HCT116 (cell line): ENCODE data around the gene DIS3L. TPM values are rescaled to one million over a fixed set of nuclear protein-coding genes. Genes with fewer than 3 reads are reported as not detected.

Experiments
- ATAC-seq: fragments of 200-7000 bp; cut with Tn5 transposase; 2 replicates; pipeline ENCODE4 v1.9.1; 2020; ENCODE audit warnings: mild to moderate bottlenecking, moderate library complexity
- BruUV-seq: library from RNA; stranded (reverse); fragments of 400-500 nt; replicated peaks from 2 replicates; lab custom pipeline; 2021; lab: Mats Ljungman, UMichigan
- CTCF ChIA-PET: fragments of 300-600 bp; sonication (Branson Sonifier 250); formaldehyde crosslinking; loops from one replicate; lab custom pipeline; 2021; ENCODE audit warnings: antibody characterized with exemption; lab: Charles Lee
- POLR2A ChIA-PET: fragments of 300-600, 350-600 bp; sonication (Branson Sonifier 250); formaldehyde crosslinking; loops from one replicate; lab custom pipeline; 2021; ENCODE audit warnings: antibody characterized with exemption; lab: Charles Lee
- RAD21 ChIA-PET, 2 experiments: fragments of 300-600 bp; sonication (Branson Sonifier 250); formaldehyde crosslinking; loops; one replicate each; lab custom pipeline; 2023; ENCODE audit warnings: low total read pairs in 2 of 2; ENCODE audit not compliant: uncharacterized antibody in 2 of 2, unreplicated experiment in 2 of 2, low non-redundant PET in 1 of 2; lab: Charles Lee
- DNase-seq: peaks from one replicate; pipeline ENCODE4 v3.0.0-alpha.2; 2010; ENCODE audit warnings: low read depth, low spot score
- H2AFZ ChIP-seq: fragments of 200-600 bp; shearing (Covaris generic), sonication (generic); 2 replicates; pipeline ENCODE4 v1.6.1; 2017; ENCODE audit warnings: low read depth, mixed run types, mixed read lengths, antibody characterized with exemption, low read length; ENCODE audit not compliant: poor library complexity, severe bottlenecking
- H3K27ac ChIP-seq: 2 replicates; pipeline ENCODE4 v1.5.1; 2012; ENCODE audit warnings: low read depth, low read length
- H3K27me3 ChIP-seq: fragments of 200-600 bp; sonication (generic); 2 replicates; pipeline ENCODE4 v1.6.1; 2016; ENCODE audit warnings: mixed run types, low read length, mixed read lengths; ENCODE audit not compliant: insufficient read depth
- H3K36me3 ChIP-seq, 2 experiments: fragments of 200-500 bp in 1 of 2; fragments of 200-600 bp in 1 of 2; sonication (Bioruptor generic) in 1 of 2; sonication (generic) in 1 of 2; 2 replicates each; pipeline versions ENCODE4 v1.5.1 to v1.6.1; 2014 to 2016; ENCODE audit warnings: low read length in 2 of 2, inconsistent platforms in 1 of 2, mixed read lengths in 1 of 2, mixed run types in 1 of 2; ENCODE audit not compliant: insufficient read depth in 2 of 2, control insufficient read depth in 1 of 2
- H3K4me1 ChIP-seq, 2 experiments: fragments of 200-600 bp in 1 of 2; sonication (generic) in 1 of 2; 2 replicates each; pipeline versions ENCODE4 v1.5.1 to v1.6.1; 2012 to 2017; ENCODE audit warnings: low read length in 2 of 2, inconsistent platforms in 1 of 2, mild to moderate bottlenecking in 1 of 2, mixed read lengths in 1 of 2, mixed run types in 1 of 2, moderate library complexity in 1 of 2; ENCODE audit not compliant: insufficient read depth in 2 of 2, control insufficient read depth in 1 of 2
- H3K4me2 ChIP-seq: fragments of 200-600 bp; sonication (generic); 2 replicates; pipeline ENCODE4 v1.6.1; 2017; ENCODE audit warnings: mixed run types, low read length, mixed read lengths
- H3K4me3 ChIP-seq, 2 experiments: fragments of 200-600 bp in 1 of 2; sonication (generic) in 1 of 2; replicated peaks in 1 of 2; 2 replicates each; pipeline ENCODE4 v1.5.1; 2011 to 2016; ENCODE audit warnings: low read length in 2 of 2, control low read depth in 1 of 2, low read depth in 1 of 2, mild to moderate bottlenecking in 1 of 2, mixed read lengths in 1 of 2, mixed run types in 1 of 2
- H3K79me2 ChIP-seq: fragments of 200-600 bp; sonication (generic); 2 replicates; pipeline ENCODE4 v1.6.1; 2017; ENCODE audit warnings: mild to moderate bottlenecking, mixed run types, low read length, moderate library complexity, mixed read lengths; ENCODE audit not compliant: insufficient read depth
- H3K9ac ChIP-seq: fragments of 200-600 bp; sonication (generic); 2 replicates; pipeline ENCODE4 v1.6.1; 2016; ENCODE audit warnings: low read length, mixed read lengths
- H3K9me2 ChIP-seq: fragments of 200-600 bp; sonication (generic), shearing (Covaris generic); 2 replicates; pipeline ENCODE4 v1.6.1; 2017; ENCODE audit warnings: mixed run types, mild to moderate bottlenecking, moderate library complexity; ENCODE audit not compliant: insufficient read depth
- H3K9me3 ChIP-seq, 2 experiments: fragments of 200-500 bp in 1 of 2; fragments of 200-600 bp in 1 of 2; sonication (Bioruptor generic) in 1 of 2; sonication (generic) in 1 of 2; 2 replicates each; pipeline ENCODE4 v1.6.1; 2014 to 2017; ENCODE audit warnings: low read length in 2 of 2, mixed read lengths in 2 of 2, inconsistent platforms in 1 of 2, low read depth in 1 of 2, mild to moderate bottlenecking in 1 of 2, mixed run types in 1 of 2, moderate library complexity in 1 of 2; ENCODE audit not compliant: control insufficient read depth in 1 of 2, insufficient read depth in 1 of 2
- H4K20me1 ChIP-seq: fragments of 200-600 bp; sonication (generic), shearing (Covaris generic); 2 replicates; pipeline ENCODE4 v1.6.1; 2017; ENCODE audit warnings: mixed run types, mild to moderate bottlenecking, moderate library complexity; ENCODE audit not compliant: insufficient read depth
- CEBPB ChIP-seq: IDR thresholded peaks from 2 replicates; pipeline ENCODE4 v1.6.1; 2012; ENCODE audit warnings: low read depth
- POLR2A ChIP-seq: IDR thresholded peaks from 2 replicates; pipeline ENCODE4 v1.7.0; 2011; ENCODE audit warnings: borderline replicate concordance; ENCODE audit not compliant: insufficient read depth, insufficient read length; ENCODE audit errors: extremely low read depth
- YY1 ChIP-seq: IDR thresholded peaks from 2 replicates; pipeline ENCODE4 v1.6.1; 2011; ENCODE audit warnings: low read length, low read depth, moderate library complexity, mild to moderate bottlenecking; ENCODE audit not compliant: insufficient replicate concordance; ENCODE audit errors: extremely low read depth
- ZNF274 ChIP-seq: fragments of 200-500 bp; sonication (Bioruptor generic); IDR thresholded peaks from 2 replicates; pipeline ENCODE4 v1.6.1; 2014; ENCODE audit warnings: mild to moderate bottlenecking, low read depth, low read length, inconsistent platforms
- intact Hi-C: fragments of 100-400 bp; cut with micrococcal nuclease; formaldehyde crosslinking; loops from 2 replicates; pipeline ENCODE4 v1.10.0; 2022
- total RNA-seq: library from RNA; stranded (reverse); gene quantifications from one replicate; pipeline ENCODE4 v1.2.1, GENCODE V29; 2021; ENCODE audit not compliant: unreplicated experiment
- TF ChIP-seq, protein P1 (sequence below), 3 experiments: fragments of 200-600 bp in 1 of 3; sonication (generic) in 1 of 3; IDR thresholded peaks in 2 of 3; conservative IDR thresholded peaks in 1 of 3; 2 replicates each; pipeline ENCODE4 v1.5.1; 2012 to 2017; ENCODE audit warnings: low read depth in 2 of 3, low read length in 2 of 3, antibody characterized with exemption in 1 of 3, borderline replicate concordance in 1 of 3, control low read depth in 1 of 3, mild to moderate bottlenecking in 1 of 3, mixed read lengths in 1 of 3, mixed run types in 1 of 3, moderate library complexity in 1 of 3; ENCODE audit not compliant: insufficient read depth in 1 of 3
- TF ChIP-seq, protein P2 (sequence below): IDR thresholded peaks from 2 replicates; pipeline ENCODE4 v1.6.1; 2012; ENCODE audit warnings: low read depth

The DIS3L gene
- total RNA-seq, 1 experiment from 2014 or later: 32.2 TPM

DNA sequence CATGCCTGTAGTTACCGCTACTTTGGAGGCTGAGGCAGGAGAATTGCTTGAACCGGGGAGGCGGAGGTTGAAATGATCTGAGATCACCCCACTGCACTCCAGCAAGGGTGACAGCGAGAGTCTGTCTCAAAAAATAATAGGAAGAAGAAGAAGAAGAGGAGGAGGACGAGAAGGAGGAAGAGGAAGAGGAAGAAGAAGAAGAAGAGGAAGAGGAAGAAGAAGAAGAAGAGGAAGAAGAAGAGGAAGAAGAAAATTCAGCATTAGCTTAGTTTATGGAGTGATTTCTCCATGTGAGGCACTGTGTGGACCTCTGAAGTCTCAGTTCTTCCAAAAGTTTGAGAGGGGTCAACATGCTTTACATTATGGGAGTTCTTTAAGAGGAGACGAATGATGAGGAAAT lies 22.4 kb upstream of the DIS3L start (continued):
- TF ChIP-seq YY1 (no peak), ZNF274 (no peak), CEBPB (no peak), POLR2A (no peak)
- TF ChIP-seq, protein P1, sequence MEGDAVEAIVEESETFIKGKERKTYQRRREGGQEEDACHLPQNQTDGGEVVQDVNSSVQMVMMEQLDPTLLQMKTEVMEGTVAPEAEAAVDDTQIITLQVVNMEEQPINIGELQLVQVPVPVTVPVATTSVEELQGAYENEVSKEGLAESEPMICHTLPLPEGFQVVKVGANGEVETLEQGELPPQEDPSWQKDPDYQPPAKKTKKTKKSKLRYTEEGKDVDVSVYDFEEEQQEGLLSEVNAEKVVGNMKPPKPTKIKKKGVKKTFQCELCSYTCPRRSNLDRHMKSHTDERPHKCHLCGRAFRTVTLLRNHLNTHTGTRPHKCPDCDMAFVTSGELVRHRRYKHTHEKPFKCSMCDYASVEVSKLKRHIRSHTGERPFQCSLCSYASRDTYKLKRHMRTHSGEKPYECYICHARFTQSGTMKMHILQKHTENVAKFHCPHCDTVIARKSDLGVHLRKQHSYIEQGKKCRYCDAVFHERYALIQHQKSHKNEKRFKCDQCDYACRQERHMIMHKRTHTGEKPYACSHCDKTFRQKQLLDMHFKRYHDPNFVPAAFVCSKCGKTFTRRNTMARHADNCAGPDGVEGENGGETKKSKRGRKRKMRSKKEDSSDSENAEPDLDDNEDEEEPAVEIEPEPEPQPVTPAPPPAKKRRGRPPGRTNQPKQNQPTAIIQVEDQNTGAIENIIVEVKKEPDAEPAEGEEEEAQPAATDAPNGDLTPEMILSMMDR (IDR thresholded peaks at IDR 0.05 in 2 of 3, conservative IDR thresholded peaks at IDR 0.05 in 1 of 3; ENCODE audit: borderline replicate concordance in 1 of 3, insufficient read depth in 1 of 3, low read depth in 2 of 3, low read length in 2 of 3): no peak

DNA sequence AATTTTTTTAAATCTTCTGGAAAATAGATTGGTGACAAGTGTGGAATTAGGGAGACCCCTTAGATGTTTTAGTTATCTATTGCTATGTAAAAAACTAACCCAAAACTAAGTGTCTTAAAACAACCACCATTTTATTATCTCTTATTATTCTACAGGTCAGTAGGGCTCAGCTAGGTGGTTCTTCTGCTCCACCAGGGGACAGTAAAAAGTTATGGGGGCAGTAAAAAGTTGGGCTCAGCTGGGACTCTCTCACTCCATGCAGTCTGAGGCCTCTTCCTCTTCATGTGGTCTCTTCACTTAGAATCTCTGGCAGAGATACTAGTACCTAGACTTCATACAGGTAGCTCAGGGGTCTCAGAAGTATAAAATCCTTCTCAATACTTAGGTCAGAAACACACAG lies 18.0 kb upstream of the DIS3L start:
- TF ChIP-seq, protein P2, sequence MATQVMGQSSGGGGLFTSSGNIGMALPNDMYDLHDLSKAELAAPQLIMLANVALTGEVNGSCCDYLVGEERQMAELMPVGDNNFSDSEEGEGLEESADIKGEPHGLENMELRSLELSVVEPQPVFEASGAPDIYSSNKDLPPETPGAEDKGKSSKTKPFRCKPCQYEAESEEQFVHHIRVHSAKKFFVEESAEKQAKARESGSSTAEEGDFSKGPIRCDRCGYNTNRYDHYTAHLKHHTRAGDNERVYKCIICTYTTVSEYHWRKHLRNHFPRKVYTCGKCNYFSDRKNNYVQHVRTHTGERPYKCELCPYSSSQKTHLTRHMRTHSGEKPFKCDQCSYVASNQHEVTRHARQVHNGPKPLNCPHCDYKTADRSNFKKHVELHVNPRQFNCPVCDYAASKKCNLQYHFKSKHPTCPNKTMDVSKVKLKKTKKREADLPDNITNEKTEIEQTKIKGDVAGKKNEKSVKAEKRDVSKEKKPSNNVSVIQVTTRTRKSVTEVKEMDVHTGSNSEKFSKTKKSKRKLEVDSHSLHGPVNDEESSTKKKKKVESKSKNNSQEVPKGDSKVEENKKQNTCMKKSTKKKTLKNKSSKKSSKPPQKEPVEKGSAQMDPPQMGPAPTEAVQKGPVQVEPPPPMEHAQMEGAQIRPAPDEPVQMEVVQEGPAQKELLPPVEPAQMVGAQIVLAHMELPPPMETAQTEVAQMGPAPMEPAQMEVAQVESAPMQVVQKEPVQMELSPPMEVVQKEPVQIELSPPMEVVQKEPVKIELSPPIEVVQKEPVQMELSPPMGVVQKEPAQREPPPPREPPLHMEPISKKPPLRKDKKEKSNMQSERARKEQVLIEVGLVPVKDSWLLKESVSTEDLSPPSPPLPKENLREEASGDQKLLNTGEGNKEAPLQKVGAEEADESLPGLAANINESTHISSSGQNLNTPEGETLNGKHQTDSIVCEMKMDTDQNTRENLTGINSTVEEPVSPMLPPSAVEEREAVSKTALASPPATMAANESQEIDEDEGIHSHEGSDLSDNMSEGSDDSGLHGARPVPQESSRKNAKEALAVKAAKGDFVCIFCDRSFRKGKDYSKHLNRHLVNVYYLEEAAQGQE: no peak
- Histone ChIP-seq H3K4me2 (no peak overlapping the region), H3K9me3 (no peaks in the 10 kb centered on the region), H3K4me3 (no peak overlapping the region), H3K27me3 (no peaks in the 10 kb centered on the region), H3K27ac (no peak overlapping the region), H2AFZ (no peak overlapping the region), H3K9ac (no peak overlapping the region), H3K36me3 (no peaks in the 10 kb centered on the region), H3K9me2 (no peaks in the 10 kb centered on the region), H3K4me1 (no peaks in the 10 kb centered on the region; a peak in 1 of 4 replicates), H3K79me2 (no peaks in the 10 kb centered on the region), H4K20me1 (no peaks in the 10 kb centered on the region)
- ATAC-seq: no peak
- POLR2A ChIA-PET: no interaction called here
- intact Hi-C loops: no loop called here
- DNase-seq: no peak
- CTCF ChIA-PET: no interaction called here
- no TSS peak for BruUV-seq
- RAD21 ChIA-PET: no interaction called here
